Mammary epithelial cell (primary cell): ENCODE results near the gene SLC44A1.

Source experiments
- EZH2 ChIP-seq: IDR thresholded peaks from 2 replicates; pipeline ENCODE4 v1.6.1; 2012; ENCODE audit warnings: low read length, inconsistent platforms, borderline replicate concordance
- TF ChIP-seq, protein P1 (sequence below), 2 donors: IDR thresholded peaks in 1 of 2; conservative IDR thresholded peaks in 1 of 2; 2 replicates each; pipeline ENCODE4 v1.5.1; 2011 to 2012; ENCODE audit warnings: inconsistent platforms in 2 of 2, low read length in 2 of 2, mild to moderate bottlenecking in 2 of 2, control low read depth in 1 of 2, low read depth in 1 of 2; ENCODE audit not compliant: insufficient read depth in 1 of 2; ENCODE audit errors: extremely low read depth in 1 of 2

DNA sequence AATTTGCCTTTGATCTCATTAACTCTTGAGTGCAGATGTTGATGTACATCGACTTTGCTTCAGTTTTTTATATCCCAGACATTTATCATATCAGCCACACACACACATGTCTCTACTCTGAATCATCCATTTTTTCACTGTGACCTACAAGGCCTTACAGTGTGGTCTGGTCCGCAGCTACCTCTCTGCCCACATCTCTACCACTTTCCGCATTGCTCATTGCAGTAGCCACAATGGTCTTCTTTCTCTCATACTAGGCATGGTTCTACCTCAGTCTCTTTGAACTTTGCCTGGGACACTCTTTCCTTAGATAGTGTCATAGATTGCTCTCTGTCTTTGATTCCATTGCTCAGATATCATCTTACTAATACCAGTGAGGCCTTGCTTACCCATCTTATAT, 115.4 kb downstream of the SLC44A1 start:
- TF ChIP-seq, protein P1, sequence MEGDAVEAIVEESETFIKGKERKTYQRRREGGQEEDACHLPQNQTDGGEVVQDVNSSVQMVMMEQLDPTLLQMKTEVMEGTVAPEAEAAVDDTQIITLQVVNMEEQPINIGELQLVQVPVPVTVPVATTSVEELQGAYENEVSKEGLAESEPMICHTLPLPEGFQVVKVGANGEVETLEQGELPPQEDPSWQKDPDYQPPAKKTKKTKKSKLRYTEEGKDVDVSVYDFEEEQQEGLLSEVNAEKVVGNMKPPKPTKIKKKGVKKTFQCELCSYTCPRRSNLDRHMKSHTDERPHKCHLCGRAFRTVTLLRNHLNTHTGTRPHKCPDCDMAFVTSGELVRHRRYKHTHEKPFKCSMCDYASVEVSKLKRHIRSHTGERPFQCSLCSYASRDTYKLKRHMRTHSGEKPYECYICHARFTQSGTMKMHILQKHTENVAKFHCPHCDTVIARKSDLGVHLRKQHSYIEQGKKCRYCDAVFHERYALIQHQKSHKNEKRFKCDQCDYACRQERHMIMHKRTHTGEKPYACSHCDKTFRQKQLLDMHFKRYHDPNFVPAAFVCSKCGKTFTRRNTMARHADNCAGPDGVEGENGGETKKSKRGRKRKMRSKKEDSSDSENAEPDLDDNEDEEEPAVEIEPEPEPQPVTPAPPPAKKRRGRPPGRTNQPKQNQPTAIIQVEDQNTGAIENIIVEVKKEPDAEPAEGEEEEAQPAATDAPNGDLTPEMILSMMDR (conservative IDR thresholded peaks at IDR 0.05 in 1 of 2, IDR thresholded peaks at IDR 0.05 in 1 of 2; ENCODE audit: extremely low read depth in 1 of 2, insufficient read depth in 1 of 2, low read depth in 1 of 2, low read length in 2 of 2): no peak
- no peak for TF ChIP-seq EZH2
